Gastrocnemius medialis (tissue), 4 donors: ENCODE measurements around the gene FAM83C. TPM values are rescaled to one million over a fixed set of nuclear protein-coding genes. Genes with fewer than 3 reads are reported as not detected.

Source experiments
- ATAC-seq, 2 donors: fragments of 150-250 bp; one replicate each; pipeline ENCODE4 v1.9.1; 2016
- DNase-seq, 2 donors: peaks; one replicate each; pipeline ENCODE4 v3.0.0-alpha.2; 2019
- H3K27ac ChIP-seq, 4 donors: fragments of 200-600 bp; sonication (generic); 1 replicate in 1 of 4; 2 replicates in 3 of 4; pipeline ENCODE4 v1.5.1; 2016 to 2018; ENCODE audit warnings: mild to moderate bottlenecking in 2 of 4, moderate library complexity in 1 of 4
- H3K27me3 ChIP-seq, 3 donors: fragments of 200-600 bp; sonication (generic) in 2 of 3; 1 replicate in 1 of 3; 2 replicates in 2 of 3; pipeline versions ENCODE4 v1.5.1 to v1.6.0; 2016 to 2019; ENCODE audit warnings: mild to moderate bottlenecking in 1 of 3, moderate library complexity in 1 of 3
- H3K36me3 ChIP-seq, 2 donors: fragments of 200-600 bp; sonication (generic) in 1 of 2; one replicate each; pipeline ENCODE4 v1.5.1; 2017 to 2018
- H3K4me1 ChIP-seq, 2 donors: fragments of 200-600 bp; sonication (generic) in 1 of 2; one replicate each; pipeline ENCODE4 v1.5.1; 2016 to 2017; ENCODE audit warnings: mild to moderate bottlenecking in 2 of 2
- H3K4me3 ChIP-seq, 4 donors: fragments of 200-600 bp; sonication (generic) in 3 of 4; 1 replicate in 1 of 4; 2 replicates in 3 of 4; pipeline ENCODE4 v1.5.1; 2016 to 2019; ENCODE audit warnings: mild to moderate bottlenecking in 2 of 4
- H3K9me3 ChIP-seq, 3 donors: fragments of 200-600 bp; sonication (generic) in 2 of 3; 1 replicate in 1 of 3; 2 replicates in 2 of 3; pipeline ENCODE4 v1.5.1; 2016 to 2019
- CTCF ChIP-seq, 5 experiments: fragments of 450-650 bp in 3 of 5; fragments of 200-600 bp in 2 of 5; sonication (generic) in 2 of 5; IDR thresholded peaks in 4 of 5; conservative IDR thresholded peaks in 1 of 5; 1 replicate in 4 of 5; 2 replicates in 1 of 5; pipeline ENCODE4 v1.5.1; 2016 to 2019; ENCODE audit warnings: antibody characterized with exemption in 5 of 5, mild to moderate bottlenecking in 3 of 5, moderate library complexity in 3 of 5
- POLR2A ChIP-seq, 2 donors: fragments of 450-650 bp; IDR thresholded peaks; one replicate each; pipeline ENCODE4 v1.6.1; 2017; ENCODE audit warnings: antibody characterized with exemption in 2 of 2, mild to moderate bottlenecking in 2 of 2, moderate library complexity in 2 of 2
- in situ Hi-C, 4 donors: fragments of 200-750 bp; cut with MboI; loops; one replicate each; pipeline versions ENCODE4 v1.15.0 to v1.8.0; 2017; ENCODE audit warnings: low sequenced_read_pairs in 4 of 4
- intact Hi-C: fragments of 100-400 bp; cut with DNase I; formaldehyde crosslinking; loops from one replicate; pipeline ENCODE4 v1.15.1; 2023; ENCODE audit warnings: low total_unique reads
- total RNA-seq, 4 donors: library from RNA; depleted of rRNA; stranded (reverse); fragments of >200 nt; gene quantifications; one replicate each; pipeline versions ENCODE4 v1.1.0 to v1.2.3, GENCODE V29; 2016

Gene FAM83C
- total RNA-seq: not detected

DNA sequence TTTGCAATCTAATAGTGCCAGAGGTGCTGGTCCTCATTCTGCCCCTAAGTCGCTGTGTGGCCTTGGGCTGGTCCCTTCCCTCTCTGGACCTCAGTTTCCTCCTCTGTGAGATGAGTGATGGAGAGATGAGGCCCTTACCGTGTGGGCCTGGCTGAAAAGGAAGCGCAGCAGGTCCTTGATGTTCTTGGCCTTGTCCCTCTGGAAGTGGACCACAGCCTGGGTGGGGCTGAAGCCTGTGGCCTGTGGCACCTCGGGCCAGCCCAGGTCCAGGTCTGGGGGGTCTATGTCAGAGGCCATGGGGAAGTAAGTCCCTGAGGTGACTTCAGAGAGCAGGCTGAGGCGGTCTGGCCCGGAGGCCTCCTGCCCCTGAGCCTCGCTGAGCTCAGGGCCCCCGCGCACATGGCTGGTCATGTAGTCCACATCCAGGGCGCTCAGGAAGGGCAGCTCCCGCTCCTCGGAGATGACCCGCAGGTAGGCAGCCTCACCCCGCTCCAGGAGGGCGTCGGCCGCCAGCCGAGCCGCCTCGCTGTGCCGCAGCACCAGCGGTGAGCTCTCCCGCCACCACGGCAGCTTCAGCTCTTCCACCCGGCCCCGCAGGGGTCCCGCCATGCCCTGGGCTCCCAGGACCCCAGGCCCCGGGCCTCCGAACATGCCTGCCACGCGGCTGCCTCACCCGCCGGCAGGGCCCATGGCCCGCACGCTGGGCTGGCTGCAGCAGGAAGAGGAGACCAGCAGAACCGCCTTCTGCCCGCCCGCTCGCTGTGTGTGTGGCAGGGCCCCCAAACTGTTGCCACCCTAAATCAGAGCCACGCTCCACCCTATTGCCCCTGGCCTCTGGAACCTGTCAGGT lies at the start of gene FAM83C:
Gene FAM83C, minus strand, starts transcription at position 772 of the 850 bp plus-strand sequence. Its CDS starts 121 bp downstream, at position 651.
- peaks cover 17 to 27% (median 22%) of the 10 kb centered on the region in 3 donors for H3K27me3 ChIP-seq
- H3K4me1 ChIP-seq: no peaks in the 10 kb centered on the region
- H3K36me3 ChIP-seq: no peaks in the 10 kb centered on the region
- no peak within 1 kb of the TSS for H3K4me3 ChIP-seq
- ATAC-seq (no peak), DNase-seq (no peak)
- H3K9me3 ChIP-seq: no peaks in the 10 kb centered on the region
- in situ Hi-C loops (no loop called here), intact Hi-C loops (no loop called here)
- no peak within 1 kb of the TSS for H3K27ac ChIP-seq
- no peak for TF ChIP-seq CTCF (IDR thresholded peaks at IDR 0.05 in 4 of 5, conservative IDR thresholded peaks at IDR 0.05 in 1 of 5)
- TF ChIP-seq POLR2A (IDR thresholded peaks at IDR 0.05): no peak

GRCh38 chr20:35341366-35342028 lies 49.3 kb upstream of the FAM83C start:
- peaks cover 0 to 17% of the 10 kb centered on the region in 2 donors for H3K36me3 ChIP-seq
- no peak for ATAC-seq

DNA sequence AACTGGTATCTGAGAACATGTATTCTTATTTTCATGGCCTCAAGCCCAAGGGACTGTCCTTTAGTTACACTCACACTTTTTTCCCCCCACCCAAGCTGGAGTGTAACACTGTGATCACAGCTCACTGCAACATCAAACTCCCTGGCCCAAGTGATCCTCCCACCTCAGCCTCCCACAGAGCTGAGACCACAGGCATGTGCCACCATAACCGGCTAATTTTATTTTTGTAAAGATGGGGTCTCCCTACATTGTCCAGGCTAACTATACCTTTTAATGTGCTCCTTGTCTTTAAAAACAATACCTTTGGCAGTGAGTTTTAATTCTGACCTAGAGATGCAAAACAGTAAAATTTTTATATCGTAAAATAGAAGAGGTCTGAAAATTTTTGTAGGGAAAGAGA lies 48.2 kb upstream of the FAM83C start:
- peak overlapping the region in 1 of 4 donors; percentile 31 for H3K27ac ChIP-seq

More at GRCh38 chr20:35341366-35342028, 49.3 kb upstream of the FAM83C start:
- no peaks in the 10 kb centered on the region for H3K27me3 ChIP-seq
- no peak overlapping the region for H3K4me3 ChIP-seq
- in situ Hi-C loops (no loop called here), intact Hi-C loops (no loop called here)
- TF ChIP-seq POLR2A (IDR thresholded peaks at IDR 0.05) (no peak), CTCF (IDR thresholded peaks at IDR 0.05 in 4 of 5, conservative IDR thresholded peaks at IDR 0.05 in 1 of 5) (no peak)
- H3K27ac ChIP-seq: peak overlapping the region; percentile 36 to 82 (median 40)
- H3K9me3 ChIP-seq: no peaks in the 10 kb centered on the region
- no peak for DNase-seq
- H3K4me1 ChIP-seq: peaks cover 13 to 54% of the 10 kb centered on the region in 2 donors

DNA sequence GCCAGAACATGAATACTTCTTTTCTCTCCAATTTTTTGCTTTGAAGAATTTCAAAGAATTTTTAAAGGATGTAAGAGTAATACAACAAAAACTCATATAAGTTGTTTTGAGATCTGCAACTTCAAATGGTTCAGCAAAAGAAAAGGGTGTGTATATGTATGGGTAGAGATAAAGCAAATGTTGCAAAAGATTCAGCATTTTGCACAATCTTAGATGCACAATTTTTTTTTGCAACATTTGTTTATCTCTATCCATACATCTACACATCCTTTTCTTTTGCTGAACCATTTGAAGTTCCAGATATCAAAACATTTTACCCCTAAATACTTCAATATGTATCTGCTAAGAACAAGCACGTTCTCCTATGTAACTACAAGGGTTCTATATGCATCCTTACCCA lies 47.4 kb upstream of the FAM83C start:
- no peak overlapping the region for H3K27ac ChIP-seq
- H3K9me3 ChIP-seq: no peaks in the 10 kb centered on the region
- DNase-seq (no peak), ATAC-seq (no peak)
- in situ Hi-C loops: no loop called here
- TF ChIP-seq POLR2A (IDR thresholded peaks at IDR 0.05) (no peak), CTCF (IDR thresholded peaks at IDR 0.05 in 4 of 5, conservative IDR thresholded peaks at IDR 0.05 in 1 of 5) (no peak)
- peaks cover 0 to 6% of the 10 kb centered on the region in 2 donors for H3K36me3 ChIP-seq
- intact Hi-C loops: no loop called here
- no peak overlapping the region for H3K4me3 ChIP-seq
- peaks cover 9 to 50% of the 10 kb centered on the region in 2 donors for H3K4me1 ChIP-seq
- H3K27me3 ChIP-seq: no peaks in the 10 kb centered on the region

More for the DNA sequence above, 48.2 kb upstream of the FAM83C start:
- H3K27me3 ChIP-seq: no peaks in the 10 kb centered on the region
- peaks cover 13 to 54% of the 10 kb centered on the region in 2 donors for H3K4me1 ChIP-seq
- peaks cover 0 to 7% of the 10 kb centered on the region in 2 donors for H3K36me3 ChIP-seq
- no peaks in the 10 kb centered on the region for H3K9me3 ChIP-seq
- H3K4me3 ChIP-seq: no peak overlapping the region
- in situ Hi-C loops (no loop called here), intact Hi-C loops (no loop called here)
- DNase-seq: no peak
- no peak for ATAC-seq
- TF ChIP-seq CTCF (IDR thresholded peaks at IDR 0.05 in 4 of 5, conservative IDR thresholded peaks at IDR 0.05 in 1 of 5) (no peak), POLR2A (IDR thresholded peaks at IDR 0.05) (no peak)
